GM12891 (cell line): Measurements from ENCODE around the gene POU6F2.
"Not testable (repeated sequence)": the region's sequence is repeated elsewhere in the genome, so short reads cannot be mapped to it uniquely, and the experiment has no call there.

ENCODE experiments used
- DNase-seq: peaks from one replicate; pipeline ENCODE4 v3.0.0; 2011; ENCODE audit warnings: low spot score; ENCODE audit not compliant: insufficient read length
- FAIRE-seq: peaks from 2 replicates; lab custom pipeline; 2011; peaks lifted over from hg19 to GRCh38; lab: Jason Lieb, UNC
- PAX5 ChIP-seq: IDR thresholded peaks from 2 replicates; pipeline ENCODE4 v1.6.1; 2011; ENCODE audit warnings: low read length, moderate library complexity, mild to moderate bottlenecking; ENCODE audit not compliant: insufficient read depth, severe bottlenecking
- POLR2A ChIP-seq: IDR thresholded peaks from 2 replicates; pipeline ENCODE4 v1.6.1; 2011; ENCODE audit warnings: low read depth, low read length, control low read depth
- POLR2AphosphoS5 ChIP-seq: IDR thresholded peaks from 2 replicates; pipeline ENCODE4 v1.6.1; 2011; ENCODE audit warnings: low read depth, low read length, control low read depth
- POU2F2 ChIP-seq: IDR thresholded peaks from 2 replicates; pipeline ENCODE4 v1.6.1; 2011; ENCODE audit warnings: low read depth, mild to moderate bottlenecking, control low read depth, low read length, moderate library complexity
- SPI1 ChIP-seq: IDR thresholded peaks from 2 replicates; pipeline ENCODE4 v1.6.1; 2011; ENCODE audit warnings: low read depth, low read length, control low read depth
- TAF1 ChIP-seq: IDR thresholded peaks from 2 replicates; pipeline ENCODE4 v1.6.1; 2011; ENCODE audit warnings: low read depth, low read length, control low read depth

POU6F2 gene

DNA sequence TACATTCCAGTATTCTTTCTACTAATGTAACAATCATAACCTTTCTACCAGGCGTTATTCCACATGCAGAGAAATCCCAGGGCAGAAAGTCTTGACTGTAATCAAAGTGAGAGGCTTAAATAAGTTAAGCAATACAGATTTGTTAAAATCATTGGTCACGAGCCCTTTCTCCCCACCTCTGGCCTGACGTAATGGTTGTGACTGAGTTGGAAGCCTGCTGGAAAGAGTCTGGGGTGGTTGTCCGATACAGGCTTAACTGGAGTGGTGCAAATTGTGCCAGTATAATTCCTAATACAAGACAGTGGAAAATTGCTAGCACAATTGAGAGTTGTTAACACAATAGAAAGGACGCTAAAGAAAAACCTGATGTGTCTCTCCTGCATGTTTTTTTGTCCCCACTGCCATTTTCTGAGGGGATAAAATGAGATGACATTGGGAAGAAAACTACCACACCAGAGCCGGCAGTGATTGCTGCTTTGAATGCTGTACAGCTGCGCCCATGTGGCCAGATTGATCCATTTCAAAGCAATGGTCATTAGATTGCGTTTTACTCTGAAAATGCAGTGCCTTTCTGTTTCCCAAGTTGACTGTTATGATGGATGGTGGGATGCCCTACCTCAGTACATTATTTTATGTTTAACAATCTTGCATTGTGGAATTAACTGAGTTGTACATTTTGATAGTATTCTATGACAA lies 190.8 kb downstream of the POU6F2 start:
- no peak for TF ChIP-seq POU2F2
- no peak for TF ChIP-seq POLR2A
- TF ChIP-seq TAF1 = no peak
- no peak for TF ChIP-seq POLR2AphosphoS5
- no peak for TF ChIP-seq SPI1
- no peak for TF ChIP-seq PAX5
- no peak for FAIRE-seq
- DNase-seq = no peak

DNA sequence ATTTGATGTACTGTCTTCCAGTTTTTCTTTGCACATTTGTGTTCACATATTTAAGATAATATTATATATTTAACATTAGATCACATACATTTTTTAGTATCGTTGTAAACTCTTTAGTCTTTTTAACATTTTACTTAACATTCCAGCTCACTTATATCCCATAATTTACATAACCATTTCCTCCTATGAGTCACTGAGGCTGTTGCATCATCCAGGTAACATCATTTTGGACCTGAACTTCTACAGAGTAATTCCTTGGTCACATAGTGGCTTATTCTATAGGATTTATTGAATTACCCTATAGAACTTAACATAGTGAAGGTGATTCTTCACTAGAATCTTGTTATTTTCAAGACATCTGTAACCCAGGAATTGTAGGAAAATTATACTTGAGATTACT lies 194.4 kb downstream of the POU6F2 start:
- TF ChIP-seq POLR2A (no peak), TAF1 (no peak), POU2F2 (no peak), SPI1 (no peak), PAX5 (no peak), POLR2AphosphoS5 (no peak)
- DNase-seq (no peak), FAIRE-seq (no peak)

DNA sequence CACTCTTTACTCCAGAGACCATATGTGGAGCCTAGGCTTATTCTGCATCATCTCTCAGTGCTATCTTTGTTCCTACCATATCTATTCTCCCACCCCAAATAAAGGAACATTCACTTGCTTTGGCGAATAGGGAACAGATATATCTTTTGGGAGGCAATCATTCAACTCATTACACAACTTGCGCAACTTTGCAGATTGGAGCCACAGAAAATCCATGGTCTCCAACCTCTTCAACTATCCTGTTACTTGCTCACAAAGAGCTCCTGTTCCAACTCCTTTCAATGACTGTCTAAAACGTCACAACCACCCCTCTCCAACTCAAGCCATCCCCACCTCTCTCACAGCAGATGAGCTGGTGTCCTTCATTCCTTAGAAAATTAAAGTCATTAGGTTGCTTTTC lies 203.7 kb downstream of the POU6F2 start:
- FAIRE-seq (no peak), DNase-seq (no peak)
- TF ChIP-seq SPI1 = no peak
- TF ChIP-seq POLR2A = no peak
- TF ChIP-seq PAX5 = no peak
- no peak for TF ChIP-seq POLR2AphosphoS5
- TF ChIP-seq POU2F2 = no peak
- no peak for TF ChIP-seq TAF1

DNA sequence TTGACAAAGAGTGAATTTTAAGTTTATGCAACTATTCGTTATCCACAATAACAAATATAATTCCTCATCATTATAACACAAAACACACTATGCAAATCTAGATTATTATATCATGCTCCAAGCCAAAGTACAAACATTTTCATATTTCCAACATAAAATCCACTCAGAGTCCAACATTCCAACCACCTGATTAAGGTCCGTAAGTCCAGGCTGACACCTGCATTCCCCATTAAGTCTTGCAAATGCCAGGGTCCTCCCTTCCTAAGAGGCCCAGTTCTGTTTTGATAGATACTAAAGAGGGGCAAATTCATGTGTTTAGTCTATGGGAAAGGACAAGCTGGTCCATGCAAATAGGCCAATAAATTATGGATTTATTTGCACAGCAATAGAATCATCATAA lies 206.1 kb downstream of the POU6F2 start:
- TF ChIP-seq POU2F2 (no peak), POLR2A (no peak), POLR2AphosphoS5 (no peak), PAX5 (no peak), TAF1 (no peak), SPI1 (no peak)
- FAIRE-seq = no peak
- no peak for DNase-seq

DNA sequence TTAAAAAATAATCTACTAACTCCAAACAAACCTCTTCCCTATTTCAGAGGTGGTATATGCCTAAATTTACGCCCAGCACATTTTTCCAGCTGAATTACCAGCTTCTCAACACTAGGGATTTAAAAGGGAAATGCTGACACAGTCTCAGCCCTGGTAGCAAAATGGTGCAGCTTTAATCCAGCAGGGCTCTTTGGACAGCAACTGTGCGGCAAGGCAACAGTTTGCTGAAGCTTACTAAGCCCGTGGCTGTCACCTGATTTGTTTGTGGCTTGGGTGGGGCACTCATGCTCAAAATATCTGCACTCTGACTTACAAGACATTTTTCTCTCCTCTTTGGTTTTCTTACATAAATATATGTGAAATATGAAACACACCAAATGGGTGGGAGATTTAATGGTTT lies 206.7 kb downstream of the POU6F2 start:
- TF ChIP-seq TAF1 (no peak), POLR2AphosphoS5 (no peak), POU2F2 (no peak), PAX5 (no peak), SPI1 (no peak), POLR2A (no peak)
- DNase-seq = no peak
- no peak for FAIRE-seq

DNA sequence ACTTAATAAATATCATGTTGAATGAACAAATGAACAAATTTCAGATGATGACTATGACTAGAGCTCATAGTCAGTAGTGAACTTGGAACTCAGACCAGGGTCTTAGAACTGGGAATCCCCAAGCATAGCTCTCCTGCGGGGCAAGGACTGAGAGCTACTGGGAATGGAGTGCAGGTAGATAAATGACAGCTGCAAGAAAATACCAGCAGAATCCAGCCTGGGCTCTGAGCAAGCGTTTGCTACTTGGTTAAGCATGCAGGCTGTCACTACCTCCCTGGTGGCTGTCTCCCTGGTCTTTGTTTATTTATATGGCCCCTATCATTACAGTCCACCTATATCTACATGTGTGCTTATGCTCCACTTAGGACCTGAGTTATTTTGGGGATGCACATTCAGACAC lies 208.4 kb downstream of the POU6F2 start:
- DNase-seq = no peak
- FAIRE-seq = no peak
- TF ChIP-seq POLR2A (no peak), POLR2AphosphoS5 (no peak), POU2F2 (no peak), TAF1 (no peak), SPI1 (no peak), PAX5 (no peak)

DNA sequence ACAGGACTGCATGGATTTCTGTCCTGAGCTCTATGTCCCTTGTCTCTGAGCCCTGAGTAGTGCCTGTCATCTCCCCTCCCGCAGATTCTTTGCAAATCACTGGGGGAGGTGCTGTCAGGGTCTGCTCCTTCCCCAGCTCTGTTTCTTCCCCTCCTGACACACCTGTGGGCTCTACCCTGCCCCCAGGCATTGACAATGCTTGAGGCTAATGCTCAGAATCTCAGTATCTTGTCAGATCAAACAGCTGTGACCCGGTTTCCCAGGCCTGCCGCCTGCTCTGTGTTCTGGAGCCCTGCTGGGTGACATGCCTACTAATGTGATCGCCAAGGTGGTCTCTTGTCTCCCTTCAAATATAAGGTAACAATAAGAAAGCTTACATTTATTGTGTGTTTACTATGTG lies 209.0 kb downstream of the POU6F2 start:
- DNase-seq = no peak
- no peak for FAIRE-seq
- TF ChIP-seq PAX5 (no peak), POU2F2 (no peak)

DNA sequence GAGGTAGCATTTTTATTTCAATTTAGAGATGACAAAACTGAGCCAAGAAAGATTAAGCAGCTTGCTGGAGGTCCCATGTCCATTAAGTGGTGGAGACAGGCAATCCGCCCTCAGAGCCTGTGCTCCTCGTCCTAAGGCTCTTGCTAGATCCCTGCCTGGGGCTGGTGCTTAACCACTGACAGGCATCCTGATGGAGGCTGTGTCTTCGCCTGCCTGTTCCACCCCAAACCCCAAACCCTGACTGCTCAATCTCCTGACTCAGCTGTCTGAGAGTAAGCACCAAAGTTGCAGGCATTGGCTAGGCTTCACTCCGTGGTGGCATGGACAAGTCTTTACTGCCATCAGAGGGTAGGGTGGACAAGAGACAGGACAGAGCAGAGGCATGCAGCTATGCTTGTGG lies 209.4 kb downstream of the POU6F2 start:
- no peak for FAIRE-seq
- DNase-seq = no peak
- TF ChIP-seq POLR2AphosphoS5 (no peak), SPI1 (no peak), POU2F2 (no peak), TAF1 (no peak), PAX5 (no peak), POLR2A (no peak)

DNA sequence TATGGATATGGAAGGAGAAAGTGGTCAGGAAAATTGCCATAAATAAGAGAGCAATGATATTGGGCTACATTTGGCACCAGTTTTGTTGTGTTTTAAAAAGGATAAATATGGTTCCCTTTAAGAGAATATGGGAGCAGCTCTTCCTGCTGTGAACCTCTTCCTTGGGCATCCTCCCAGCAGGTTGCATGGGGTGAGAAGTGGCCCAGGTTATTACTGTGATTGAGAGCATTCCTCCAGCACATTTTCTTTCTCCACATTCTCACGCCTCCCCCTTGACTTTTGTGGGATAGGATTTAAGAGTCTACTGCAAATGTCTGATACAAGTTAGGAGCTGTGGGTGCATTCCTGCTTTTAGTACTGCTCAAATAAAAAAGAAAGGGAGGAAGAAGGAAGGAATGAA lies 214.8 kb downstream of the POU6F2 start:
- DNase-seq (no peak), FAIRE-seq (no peak)
- TF ChIP-seq POLR2A (no peak), POU2F2 (no peak), SPI1 (no peak), PAX5 (no peak), TAF1 (no peak), POLR2AphosphoS5 (no peak)

DNA sequence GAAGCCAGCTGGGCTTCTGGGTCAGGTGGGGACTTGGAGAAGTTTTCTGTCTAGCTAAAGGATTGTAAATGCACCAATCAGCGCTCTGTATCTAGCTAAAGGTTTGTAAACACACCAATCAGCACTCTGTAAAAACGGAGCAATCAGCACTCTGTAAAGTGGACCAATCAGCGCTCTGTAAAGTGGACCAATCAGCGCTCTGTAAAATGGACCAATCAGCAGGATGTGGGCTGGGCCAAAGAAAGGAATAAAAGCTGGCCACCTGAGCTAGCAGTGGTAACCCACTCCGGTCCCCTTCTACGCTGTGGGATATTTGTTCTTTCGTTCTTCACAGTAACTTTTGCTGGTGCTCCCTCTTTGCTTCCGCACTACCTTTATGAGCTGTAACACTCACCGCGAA lies 216.7 kb downstream of the POU6F2 start:
- not testable (repeated sequence) for FAIRE-seq

DNA sequence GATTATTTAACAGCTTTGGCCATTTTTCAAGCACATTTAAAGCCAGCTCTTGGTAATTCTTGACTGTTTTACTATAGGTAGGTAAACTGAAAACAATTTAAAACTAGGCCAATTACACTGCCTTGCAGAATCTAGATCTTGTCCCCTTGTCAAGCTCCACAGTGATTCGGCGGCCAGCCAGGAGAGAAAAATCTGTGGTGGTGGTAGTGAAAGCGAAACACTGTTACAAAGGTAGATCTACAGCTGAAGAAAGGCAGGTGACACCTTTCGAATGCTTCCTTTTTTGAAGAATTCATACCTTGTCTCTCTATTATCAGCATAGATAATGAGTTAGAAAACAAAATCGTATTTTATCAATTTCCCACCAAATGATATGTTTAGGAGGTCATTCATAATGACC lies 218.3 kb downstream of the POU6F2 start:
- DNase-seq = no peak
- FAIRE-seq = no peak
- TF ChIP-seq PAX5 (no peak), POLR2AphosphoS5 (no peak), POU2F2 (no peak), POLR2A (no peak), SPI1 (no peak), TAF1 (no peak)

More for the DNA sequence above, 216.7 kb downstream of the POU6F2 start:
- DNase-seq = not testable (repeated sequence)
